Measurements from ENCODE around the gene SLC25A45.

DNA sequence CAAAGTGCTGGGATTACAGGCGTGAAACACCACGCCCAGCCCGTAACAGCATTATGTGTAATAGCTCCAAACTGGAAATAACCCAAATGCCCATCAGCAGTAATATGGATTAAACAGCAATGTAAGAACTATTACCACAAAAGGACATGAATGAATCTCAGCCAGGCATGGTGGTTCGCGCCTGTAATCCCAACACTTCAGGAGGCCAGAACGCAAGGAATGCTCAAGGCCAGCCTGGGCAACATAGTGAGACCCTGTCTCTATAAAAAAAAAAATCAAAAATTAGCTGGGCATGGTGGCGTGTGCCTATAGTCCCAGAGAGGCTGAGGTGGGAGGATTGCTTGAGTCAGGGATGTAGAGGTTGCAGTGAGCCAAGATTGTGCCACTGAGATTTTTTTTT lies 51.9 kb downstream of the SLC25A45 start:
- TF ChIP-seq, protein P1, sequence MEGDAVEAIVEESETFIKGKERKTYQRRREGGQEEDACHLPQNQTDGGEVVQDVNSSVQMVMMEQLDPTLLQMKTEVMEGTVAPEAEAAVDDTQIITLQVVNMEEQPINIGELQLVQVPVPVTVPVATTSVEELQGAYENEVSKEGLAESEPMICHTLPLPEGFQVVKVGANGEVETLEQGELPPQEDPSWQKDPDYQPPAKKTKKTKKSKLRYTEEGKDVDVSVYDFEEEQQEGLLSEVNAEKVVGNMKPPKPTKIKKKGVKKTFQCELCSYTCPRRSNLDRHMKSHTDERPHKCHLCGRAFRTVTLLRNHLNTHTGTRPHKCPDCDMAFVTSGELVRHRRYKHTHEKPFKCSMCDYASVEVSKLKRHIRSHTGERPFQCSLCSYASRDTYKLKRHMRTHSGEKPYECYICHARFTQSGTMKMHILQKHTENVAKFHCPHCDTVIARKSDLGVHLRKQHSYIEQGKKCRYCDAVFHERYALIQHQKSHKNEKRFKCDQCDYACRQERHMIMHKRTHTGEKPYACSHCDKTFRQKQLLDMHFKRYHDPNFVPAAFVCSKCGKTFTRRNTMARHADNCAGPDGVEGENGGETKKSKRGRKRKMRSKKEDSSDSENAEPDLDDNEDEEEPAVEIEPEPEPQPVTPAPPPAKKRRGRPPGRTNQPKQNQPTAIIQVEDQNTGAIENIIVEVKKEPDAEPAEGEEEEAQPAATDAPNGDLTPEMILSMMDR (conservative IDR thresholded peaks at IDR 0.05): no peak
- no peak for TF ChIP-seq ZFX (IDR thresholded peaks at IDR 0.05)

All from C4-2B (cell line).